Measurements from ENCODE around the gene NOTCH2NLA.
"Not testable (repeated sequence)": the region's sequence is repeated elsewhere in the genome, so short reads cannot be mapped to it uniquely, and the experiment has no call there.

DNA sequence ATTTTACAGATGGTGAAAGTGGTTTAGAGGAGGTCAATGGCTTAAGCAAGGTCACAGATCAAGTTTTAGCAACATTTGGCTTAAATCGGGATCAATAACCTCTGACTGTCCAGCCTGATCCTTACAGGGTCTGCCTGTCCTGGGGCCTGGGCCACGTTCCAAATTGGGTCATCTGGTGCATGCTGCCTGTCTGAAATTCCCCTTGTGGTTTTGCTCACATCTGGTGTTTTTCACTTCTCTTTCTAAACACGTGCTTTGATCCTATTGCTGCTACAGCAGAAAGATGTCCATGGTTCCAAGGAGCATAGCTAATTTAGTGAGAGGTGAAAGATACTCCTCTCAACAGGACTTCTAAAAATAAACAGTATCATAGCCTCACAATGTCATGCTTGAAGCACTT is 49.5 kb upstream of the NOTCH2NLA start:
- not testable (repeated sequence) for TF ChIP-seq NFRKB, FOXK2, ELF4, TARDBP, SP1, FOXA1 (IDR thresholded peaks at IDR 0.05)

All from HEK293T (cell line).